Peyer's patch (tissue), 4 donors: ENCODE data around the gene GRIP1.

Source experiments
- CTCF ChIP-seq, 6 experiments: fragments of 450-650 bp in 4 of 6; fragments of 200-600 bp in 2 of 6; sonication (generic) in 1 of 6; IDR thresholded peaks; one replicate each; pipeline ENCODE4 v1.5.1; 2017 to 2019; ENCODE audit warnings: antibody characterized with exemption in 6 of 6, mild to moderate bottlenecking in 3 of 6, moderate library complexity in 1 of 6
- POLR2A ChIP-seq, 2 donors: fragments of 450-650 bp; IDR thresholded peaks; one replicate each; pipeline ENCODE4 v1.5.1; 2017; ENCODE audit warnings: antibody characterized with exemption in 2 of 2, mild to moderate bottlenecking in 2 of 2, moderate library complexity in 2 of 2

GRCh38 chr12:66539431-66539830, 139.4 kb downstream of the GRIP1 start:
- TF ChIP-seq CTCF (IDR thresholded peaks at IDR 0.05) (no peak), POLR2A (IDR thresholded peaks at IDR 0.05) (no peak)
